Gastroesophageal sphincter (tissue), 3 donors: ENCODE data around the gene ADAMTSL2.

Experiments used
- POLR2A ChIP-seq, 2 donors: fragments of 450-650 bp; IDR thresholded peaks; one replicate each; pipeline ENCODE4 v1.6.1; 2017; ENCODE audit warnings: antibody characterized with exemption in 2 of 2, mild to moderate bottlenecking in 2 of 2, moderate library complexity in 1 of 2
- TF ChIP-seq, protein P1 (sequence below), 4 experiments: fragments of 200-600 bp in 2 of 4; fragments of 450-650 bp in 2 of 4; sonication (generic) in 1 of 4; IDR thresholded peaks; one replicate each; pipeline ENCODE4 v1.5.1; 2017 to 2019; ENCODE audit warnings: antibody characterized with exemption in 4 of 4, mild to moderate bottlenecking in 2 of 4, moderate library complexity in 2 of 4

GRCh38 chr9:133608382-133608781 is 73.9 kb downstream of the ADAMTSL2 start:
- TF ChIP-seq, protein P1, sequence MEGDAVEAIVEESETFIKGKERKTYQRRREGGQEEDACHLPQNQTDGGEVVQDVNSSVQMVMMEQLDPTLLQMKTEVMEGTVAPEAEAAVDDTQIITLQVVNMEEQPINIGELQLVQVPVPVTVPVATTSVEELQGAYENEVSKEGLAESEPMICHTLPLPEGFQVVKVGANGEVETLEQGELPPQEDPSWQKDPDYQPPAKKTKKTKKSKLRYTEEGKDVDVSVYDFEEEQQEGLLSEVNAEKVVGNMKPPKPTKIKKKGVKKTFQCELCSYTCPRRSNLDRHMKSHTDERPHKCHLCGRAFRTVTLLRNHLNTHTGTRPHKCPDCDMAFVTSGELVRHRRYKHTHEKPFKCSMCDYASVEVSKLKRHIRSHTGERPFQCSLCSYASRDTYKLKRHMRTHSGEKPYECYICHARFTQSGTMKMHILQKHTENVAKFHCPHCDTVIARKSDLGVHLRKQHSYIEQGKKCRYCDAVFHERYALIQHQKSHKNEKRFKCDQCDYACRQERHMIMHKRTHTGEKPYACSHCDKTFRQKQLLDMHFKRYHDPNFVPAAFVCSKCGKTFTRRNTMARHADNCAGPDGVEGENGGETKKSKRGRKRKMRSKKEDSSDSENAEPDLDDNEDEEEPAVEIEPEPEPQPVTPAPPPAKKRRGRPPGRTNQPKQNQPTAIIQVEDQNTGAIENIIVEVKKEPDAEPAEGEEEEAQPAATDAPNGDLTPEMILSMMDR (IDR thresholded peaks at IDR 0.05) = no peak
- no peak for TF ChIP-seq POLR2A (IDR thresholded peaks at IDR 0.05)
